ENCODE data around the gene UBL5. TPM values are rescaled to one million over a fixed set of nuclear protein-coding genes. Genes with fewer than 3 reads are reported as not detected.

The UBL5 gene
- total RNA-seq, 1 experiment from 2014 or later = 403 TPM

DNA sequence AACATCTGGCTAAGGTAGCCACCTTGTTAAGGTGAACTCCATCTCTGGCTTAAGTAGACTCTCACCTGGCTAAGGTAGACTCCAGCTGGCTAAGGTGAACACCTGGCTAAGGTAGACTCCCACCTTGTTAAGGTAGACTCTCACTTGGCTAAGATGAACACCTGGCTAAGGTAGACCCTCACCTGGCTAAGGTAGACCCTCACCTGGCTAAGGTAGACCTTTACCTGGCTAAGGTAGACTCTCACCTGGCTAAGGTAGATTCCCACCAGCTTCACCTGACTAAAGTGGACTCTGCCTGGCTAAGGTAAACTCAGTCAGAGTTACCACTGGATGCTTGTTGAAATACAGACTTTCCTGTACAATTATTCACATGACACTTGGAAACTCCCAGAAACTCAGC lies 31.0 kb downstream of the UBL5 start:
- no peak for DNase-seq
- H3K9me3 ChIP-seq (ENCODE audit: insufficient read depth, low read depth) = no peaks in the 10 kb centered on the region
- ChIA-PET POLR2A (ENCODE audit: unreplicated experiment) (no interaction called here), CTCF (interaction anchor here (0.6 kb wide), 1 partner anchor 141 kb away, joined by 12 read pairs; no protein-coding TSS in a partner anchor)
- no peaks in the 10 kb centered on the region for H3K9me2 ChIP-seq (ENCODE audit: insufficient read depth)
- H3K4me3 ChIP-seq = no peak overlapping the region
- no peak overlapping the region for H3K27ac ChIP-seq
- no TSS peak for BruUV-seq (replicated peaks)
- H3K27me3 ChIP-seq (ENCODE audit: insufficient read depth, low read depth) = peaks cover 12% of the 10 kb centered on the region; the same call in 1 of the 2 replicates
- H3K4me1 ChIP-seq (replicated peaks; ENCODE audit: insufficient read depth) = no peaks in the 10 kb centered on the region
- intact Hi-C loops (cut with micrococcal nuclease; ENCODE audit: unreplicated experiment) = no loop called here
- H3F3A ChIP-seq (ENCODE audit: insufficient read depth, low read depth) = no peaks in the 10 kb centered on the region
- no peaks in the 10 kb centered on the region for H3K79me2 ChIP-seq (ENCODE audit: low read depth)
- no peaks in the 10 kb centered on the region for H3K36me3 ChIP-seq (ENCODE audit: low read depth)
- no peak overlapping the region for H3K4me2 ChIP-seq
- H4K20me1 ChIP-seq (ENCODE audit: insufficient read depth) = no peaks in the 10 kb centered on the region
- no peak overlapping the region for H2AFZ ChIP-seq
- no peak for TF ChIP-seq EZH2 (IDR thresholded peaks at IDR 0.05; ENCODE audit: low read depth)
- TF ChIP-seq, protein P1, sequence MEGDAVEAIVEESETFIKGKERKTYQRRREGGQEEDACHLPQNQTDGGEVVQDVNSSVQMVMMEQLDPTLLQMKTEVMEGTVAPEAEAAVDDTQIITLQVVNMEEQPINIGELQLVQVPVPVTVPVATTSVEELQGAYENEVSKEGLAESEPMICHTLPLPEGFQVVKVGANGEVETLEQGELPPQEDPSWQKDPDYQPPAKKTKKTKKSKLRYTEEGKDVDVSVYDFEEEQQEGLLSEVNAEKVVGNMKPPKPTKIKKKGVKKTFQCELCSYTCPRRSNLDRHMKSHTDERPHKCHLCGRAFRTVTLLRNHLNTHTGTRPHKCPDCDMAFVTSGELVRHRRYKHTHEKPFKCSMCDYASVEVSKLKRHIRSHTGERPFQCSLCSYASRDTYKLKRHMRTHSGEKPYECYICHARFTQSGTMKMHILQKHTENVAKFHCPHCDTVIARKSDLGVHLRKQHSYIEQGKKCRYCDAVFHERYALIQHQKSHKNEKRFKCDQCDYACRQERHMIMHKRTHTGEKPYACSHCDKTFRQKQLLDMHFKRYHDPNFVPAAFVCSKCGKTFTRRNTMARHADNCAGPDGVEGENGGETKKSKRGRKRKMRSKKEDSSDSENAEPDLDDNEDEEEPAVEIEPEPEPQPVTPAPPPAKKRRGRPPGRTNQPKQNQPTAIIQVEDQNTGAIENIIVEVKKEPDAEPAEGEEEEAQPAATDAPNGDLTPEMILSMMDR (conservative IDR thresholded peaks at IDR 0.05) = no peak

- no peaks in the 10 kb centered on the region for H3K9me3 ChIP-seq (ENCODE audit: insufficient read depth, low read depth)
- no peak overlapping the region for H2AFZ ChIP-seq
- POLR2A ChIA-PET (ENCODE audit: unreplicated experiment) = no interaction called here
- H4K20me1 ChIP-seq (ENCODE audit: insufficient read depth) = no peaks in the 10 kb centered on the region
- H3K4me3 ChIP-seq = no peak overlapping the region
- H3F3A ChIP-seq (ENCODE audit: insufficient read depth, low read depth) = no peaks in the 10 kb centered on the region
- DNase-seq = no peak
- no TSS peak for BruUV-seq (replicated peaks)
- TF ChIP-seq, protein P1 (conservative IDR thresholded peaks at IDR 0.05) = no peak
- TF ChIP-seq EZH2 (IDR thresholded peaks at IDR 0.05; ENCODE audit: low read depth) = no peak
- H3K79me2 ChIP-seq (ENCODE audit: low read depth) = no peaks in the 10 kb centered on the region
- no peak overlapping the region for H3K4me2 ChIP-seq
- no peak overlapping the region for H3K27ac ChIP-seq
- H3K36me3 ChIP-seq (ENCODE audit: low read depth) = no peaks in the 10 kb centered on the region
- intact Hi-C loops (cut with micrococcal nuclease; ENCODE audit: unreplicated experiment) = no loop called here
- H3K4me1 ChIP-seq (replicated peaks; ENCODE audit: insufficient read depth) = no peaks in the 10 kb centered on the region
- CTCF ChIA-PET = interaction anchor here (0.6 kb wide), 1 partner anchor 561 kb away, joined by 5 read pairs; no protein-coding TSS in a partner anchor
- no peaks in the 10 kb centered on the region for H3K9me2 ChIP-seq (ENCODE audit: insufficient read depth)
- peaks cover 14% of the 10 kb centered on the region; the same call in 1 of the 2 replicates for H3K27me3 ChIP-seq (ENCODE audit: insufficient read depth, low read depth)
Observed at GRCh38 chr19:9860407-9860806, 32.7 kb downstream of the UBL5 start.

DNA sequence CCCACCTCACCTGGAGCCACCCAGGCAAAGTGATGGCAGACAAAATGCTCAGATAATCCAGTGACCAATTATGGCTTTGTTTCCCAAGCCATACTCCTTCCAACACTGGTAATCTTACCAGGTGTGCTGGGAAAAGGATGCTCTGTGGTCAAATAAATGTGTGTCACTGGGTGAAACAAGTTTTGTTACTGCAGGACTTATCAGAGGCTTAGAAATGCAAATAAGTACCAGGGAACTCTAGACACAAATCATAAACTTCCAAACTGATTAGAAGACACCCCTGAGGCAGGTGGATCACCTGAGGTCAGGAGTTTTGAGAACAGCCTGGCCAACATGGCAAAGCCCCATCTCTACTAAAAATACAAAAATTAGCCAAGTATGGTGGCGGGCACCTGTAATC lies 33.8 kb downstream of the UBL5 start:
- no peak overlapping the region for H2AFZ ChIP-seq
- no peaks in the 10 kb centered on the region for H4K20me1 ChIP-seq (ENCODE audit: insufficient read depth)
- no peak overlapping the region for H3K4me3 ChIP-seq
- no peaks in the 10 kb centered on the region for H3K9me2 ChIP-seq (ENCODE audit: insufficient read depth)
- no peak for DNase-seq
- intact Hi-C loops (cut with micrococcal nuclease; ENCODE audit: unreplicated experiment) = no loop called here
- H3K27me3 ChIP-seq (ENCODE audit: insufficient read depth, low read depth) = peaks cover 14% of the 10 kb centered on the region; the same call in 1 of the 2 replicates
- H3K9me3 ChIP-seq (ENCODE audit: insufficient read depth, low read depth) = no peaks in the 10 kb centered on the region
- H3K36me3 ChIP-seq (ENCODE audit: low read depth) = no peaks in the 10 kb centered on the region
- ChIA-PET CTCF (no interaction called here), POLR2A (ENCODE audit: unreplicated experiment) (no interaction called here)
- TF ChIP-seq, protein P1 (conservative IDR thresholded peaks at IDR 0.05) = no peak
- no peak for TF ChIP-seq EZH2 (IDR thresholded peaks at IDR 0.05; ENCODE audit: low read depth)
- no peaks in the 10 kb centered on the region for H3F3A ChIP-seq (ENCODE audit: insufficient read depth, low read depth)
- BruUV-seq (replicated peaks) = no TSS peak
- no peaks in the 10 kb centered on the region for H3K4me1 ChIP-seq (replicated peaks; ENCODE audit: insufficient read depth)
- no peak overlapping the region for H3K4me2 ChIP-seq
- H3K79me2 ChIP-seq (ENCODE audit: low read depth) = no peaks in the 10 kb centered on the region
- H3K27ac ChIP-seq = no peak overlapping the region
